Cardiac muscle cell (in vitro differentiated cells and primary cell): ENCODE measurements around the gene FGF12. TPM values are rescaled to one million over a fixed set of nuclear protein-coding genes. Genes with fewer than 3 reads are reported as not detected.
"Not testable (repeated sequence)": the region's sequence is repeated elsewhere in the genome, so short reads cannot be mapped to it uniquely, and the experiment has no call there.

Source experiments
- DNase-seq, 2 donors: peaks; one replicate each; pipeline versions ENCODE4 v3.0.0 to v3.0.0-alpha.2; 2010 to 2017; ENCODE audit warnings: low read depth in 1 of 2, low spot score in 1 of 2
- H3K27ac ChIP-seq: fragments of 200-600 bp; sonication (generic); 2 replicates; pipeline ENCODE4 v1.5.1; 2016
- H3K27me3 ChIP-seq: fragments of 200-600 bp; sonication (generic); 2 replicates; pipeline ENCODE4 v1.6.0; 2016; ENCODE audit warnings: control low read depth
- H3K36me3 ChIP-seq: fragments of 200-600 bp; sonication (generic); 2 replicates; pipeline ENCODE4 v1.5.1; 2016; ENCODE audit warnings: control low read depth
- H3K4me1 ChIP-seq: fragments of 200-600 bp; sonication (generic); 2 replicates; pipeline ENCODE4 v1.8.1; 2017; ENCODE audit warnings: low read depth, mild to moderate bottlenecking, mixed run types
- H3K4me3 ChIP-seq: fragments of 200-600 bp; sonication (generic); 2 replicates; pipeline ENCODE4 v1.5.1; 2016; ENCODE audit warnings: mild to moderate bottlenecking
- H3K9me3 ChIP-seq: fragments of 200-600 bp; sonication (generic); 2 replicates; pipeline ENCODE4 v1.5.1; 2017; ENCODE audit warnings: low read depth, mild to moderate bottlenecking, control low read depth
- CTCF ChIP-seq: IDR thresholded peaks from 2 replicates; pipeline ENCODE4 v1.5.1; 2012; ENCODE audit warnings: low read depth, mild to moderate bottlenecking, low read length
- polyA plus RNA-seq: library from polyadenylated mRNA; unstranded; fragments of >200 nt; fragmentation: Nextera tagmentation; extraction: Ambion mirVana; gene quantifications from 2 replicates; pipeline ENCODE4 v1.2.1, GENCODE V29; 2016
- total RNA-seq: library from RNA; depleted of rRNA; stranded (reverse); fragments of >200 nt; gene quantifications from 2 replicates; pipeline ENCODE4 v1.2.3, GENCODE V29; 2016

FGF12 gene
- total and polyA plus RNA-seq, 2 experiments from 2014 or later = 1.2 to 1.7 TPM

GRCh38 chr3:192597506-192597905 is 129.8 kb downstream of the FGF12 start:
- Histone ChIP-seq H3K36me3 (no peaks in the 10 kb centered on the region), H3K27ac (no peak overlapping the region), H3K27me3 (no peaks in the 10 kb centered on the region), H3K4me3 (no peak overlapping the region), H3K9me3 (no peaks in the 10 kb centered on the region), H3K4me1 (no peaks in the 10 kb centered on the region)
- no peak for DNase-seq
- no peak for TF ChIP-seq CTCF

GRCh38 chr3:192578729-192579128 is 148.6 kb downstream of the FGF12 start:
- Histone ChIP-seq H3K27ac (no peak overlapping the region), H3K27me3 (no peaks in the 10 kb centered on the region), H3K36me3 (no peaks in the 10 kb centered on the region), H3K4me1 (no peaks in the 10 kb centered on the region), H3K9me3 (no peaks in the 10 kb centered on the region), H3K4me3 (no peak overlapping the region)
- no peak for DNase-seq
- no peak for TF ChIP-seq CTCF

- no peaks in the 10 kb centered on the region for H3K27me3 ChIP-seq
- TF ChIP-seq CTCF = no peak
- DNase-seq = no peak
Observed at GRCh38 chr3:192577811-192578210, 149.5 kb downstream of the FGF12 start.

GRCh38 chr3:192577271-192577670 is 150.1 kb downstream of the FGF12 start:
- no peaks in the 10 kb centered on the region for H3K9me3 ChIP-seq
- no peak for TF ChIP-seq CTCF
- DNase-seq = no peak

More at GRCh38 chr3:192577811-192578210, 149.5 kb downstream of the FGF12 start:
- Histone ChIP-seq H3K4me3 (no peak overlapping the region), H3K9me3 (no peaks in the 10 kb centered on the region), H3K27ac (no peak overlapping the region), H3K36me3 (no peaks in the 10 kb centered on the region), H3K4me1 (no peaks in the 10 kb centered on the region)

GRCh38 chr3:192576704-192577103 is 150.6 kb downstream of the FGF12 start:
- H3K27ac ChIP-seq, DNase-seq, H3K27me3 ChIP-seq, H3K9me3 ChIP-seq, H3K4me1 ChIP-seq, H3K4me3 ChIP-seq, H3K36me3 ChIP-seq: not testable (repeated sequence)

More at GRCh38 chr3:192577271-192577670, 150.1 kb downstream of the FGF12 start:
- no peaks in the 10 kb centered on the region for H3K4me1 ChIP-seq
- H3K27ac ChIP-seq = no peak overlapping the region
- H3K4me3 ChIP-seq = no peak overlapping the region
- H3K36me3 ChIP-seq = no peaks in the 10 kb centered on the region
- H3K27me3 ChIP-seq = no peaks in the 10 kb centered on the region

- Histone ChIP-seq H3K4me1 (no peaks in the 10 kb centered on the region), H3K27me3 (no peaks in the 10 kb centered on the region), H3K36me3 (no peaks in the 10 kb centered on the region), H3K4me3 (no peak overlapping the region), H3K9me3 (no peaks in the 10 kb centered on the region), H3K27ac (no peak overlapping the region)
- TF ChIP-seq CTCF = no peak
- no peak for DNase-seq
Observed at GRCh38 chr3:192575879-192576506, 151.3 kb downstream of the FGF12 start.
